ENCODE data around the gene PDLIM5. TPM values are rescaled to one million over a fixed set of nuclear protein-coding genes. Genes with fewer than 3 reads are reported as not detected.

PDLIM5 gene
- total RNA-seq, 1 experiment from 2014 or later, result 106 TPM

- no peak overlapping the region for H3K4me3 Mint-ChIP-seq (ENCODE audit: unreplicated experiment)
- no peak overlapping the region for H3K27ac Mint-ChIP-seq (ENCODE audit: unreplicated experiment)
- H3K9me3 ChIP-seq, result no peaks in the 10 kb centered on the region
- H3K36me3 Mint-ChIP-seq (ENCODE audit: insufficient read depth, unreplicated experiment), result peaks cover 2% of the 10 kb centered on the region
- H3K27me3 Mint-ChIP-seq (ENCODE audit: insufficient read depth, unreplicated experiment), result no peaks in the 10 kb centered on the region
- peaks cover 12% of the 10 kb centered on the region; the same call in 1 of the 2 replicates for H3K4me1 ChIP-seq
- H3K9me3 Mint-ChIP-seq (ENCODE audit: unreplicated experiment), result no peaks in the 10 kb centered on the region
- no peaks in the 10 kb centered on the region for H3K36me3 ChIP-seq (ENCODE audit: control insufficient read depth, insufficient read depth, low read length)
- POLR2A ChIA-PET, result no interaction called here
- H3K27me3 ChIP-seq (replicated peaks; ENCODE audit: control insufficient read depth, insufficient read depth, low read length), result no peaks in the 10 kb centered on the region
- BruUV-seq (replicated peaks), result no TSS peak
- peaks cover 12% of the 10 kb centered on the region for H3K4me1 Mint-ChIP-seq (ENCODE audit: low read depth, unreplicated experiment)
- no peak for TF ChIP-seq CTCF (IDR thresholded peaks at IDR 0.05; ENCODE audit: insufficient read depth in 1 of 2, low read depth in 1 of 2, low read length in 1 of 2, severe bottlenecking in 1 of 2, unreplicated experiment in 1 of 2)
- DNase-seq, result no peak
- H3K4me3 ChIP-seq (ENCODE audit: low read depth, low read length), result no peak overlapping the region
- CTCF ChIA-PET, result no interaction called here
- intact Hi-C loops (cut with micrococcal nuclease; ENCODE audit: unreplicated experiment), result no loop called here
Measured at GRCh38 chr4:94479358-94480141, 27.8 kb downstream of the PDLIM5 start.

- Histone ChIP-seq H3K4me3 (ENCODE audit: low read depth, low read length) (no peak overlapping the region), H3K4me1 (peaks cover 11% of the 10 kb centered on the region; the same call in 1 of the 2 replicates), H3K27me3 (replicated peaks; ENCODE audit: control insufficient read depth, insufficient read depth, low read length) (no peaks in the 10 kb centered on the region), H3K9me3 (no peaks in the 10 kb centered on the region), H3K36me3 (ENCODE audit: control insufficient read depth, insufficient read depth, low read length) (no peaks in the 10 kb centered on the region)
- BruUV-seq (replicated peaks), result no TSS peak
- no peak for DNase-seq
- Mint-ChIP-seq H3K4me3 (ENCODE audit: unreplicated experiment) (no peak overlapping the region), H3K4me1 (ENCODE audit: low read depth, unreplicated experiment) (peaks cover 12% of the 10 kb centered on the region), H3K27me3 (ENCODE audit: insufficient read depth, unreplicated experiment) (no peaks in the 10 kb centered on the region), H3K36me3 (ENCODE audit: insufficient read depth, unreplicated experiment) (peaks cover 8% of the 10 kb centered on the region), H3K9me3 (ENCODE audit: unreplicated experiment) (no peaks in the 10 kb centered on the region), H3K27ac (ENCODE audit: unreplicated experiment) (no peak overlapping the region)
- intact Hi-C loops (cut with micrococcal nuclease; ENCODE audit: unreplicated experiment), result no loop called here
- POLR2A ChIA-PET, result no interaction called here
- TF ChIP-seq CTCF (IDR thresholded peaks at IDR 0.05; ENCODE audit: insufficient read depth in 1 of 2, low read depth in 1 of 2, low read length in 1 of 2, severe bottlenecking in 1 of 2, unreplicated experiment in 1 of 2), result no peak
- CTCF ChIA-PET, result no interaction called here
Measured at GRCh38 chr4:94480362-94480951, 28.7 kb downstream of the PDLIM5 start.

- Histone ChIP-seq H3K27me3 (replicated peaks; ENCODE audit: control insufficient read depth, insufficient read depth, low read length) (no peaks in the 10 kb centered on the region), H3K36me3 (ENCODE audit: control insufficient read depth, insufficient read depth, low read length) (no peaks in the 10 kb centered on the region), H3K4me1 (peaks cover 7% of the 10 kb centered on the region; the same call in 1 of the 2 replicates), H3K4me3 (ENCODE audit: low read depth, low read length) (no peak overlapping the region), H3K9me3 (no peaks in the 10 kb centered on the region)
- Mint-ChIP-seq H3K4me3 (ENCODE audit: unreplicated experiment) (no peak overlapping the region), H3K36me3 (ENCODE audit: insufficient read depth, unreplicated experiment) (peaks cover 8% of the 10 kb centered on the region), H3K4me1 (ENCODE audit: low read depth, unreplicated experiment) (peaks cover 6% of the 10 kb centered on the region), H3K9me3 (ENCODE audit: unreplicated experiment) (no peaks in the 10 kb centered on the region), H3K27me3 (ENCODE audit: insufficient read depth, unreplicated experiment) (no peaks in the 10 kb centered on the region), H3K27ac (ENCODE audit: unreplicated experiment) (no peak overlapping the region)
- TF ChIP-seq CTCF (IDR thresholded peaks at IDR 0.05; ENCODE audit: insufficient read depth in 1 of 2, low read depth in 1 of 2, low read length in 1 of 2, severe bottlenecking in 1 of 2, unreplicated experiment in 1 of 2), result no peak
- BruUV-seq (replicated peaks), result no TSS peak
- CTCF ChIA-PET, result no interaction called here
- no peak for DNase-seq
- POLR2A ChIA-PET, result no interaction called here
- intact Hi-C loops (cut with micrococcal nuclease; ENCODE audit: unreplicated experiment), result no loop called here
Measured at GRCh38 chr4:94483895-94484294, 32.2 kb downstream of the PDLIM5 start.

Measured in Caco-2 (cell line).